OCI-LY7 (cell line): ENCODE results near the gene LRP2. TPM values are rescaled to one million over a fixed set of nuclear protein-coding genes. Genes with fewer than 3 reads are reported as not detected.
"Not testable (repeated sequence)": the region's sequence is repeated elsewhere in the genome, so short reads cannot be mapped to it uniquely, and the experiment has no call there.

Source experiments
- BruUV-seq: library from RNA; stranded (reverse); fragments of 400-500 nt; replicated peaks from 2 replicates; lab custom pipeline; 2021; lab: Mats Ljungman, UMichigan
- CTCF ChIA-PET: fragments of 300-600 bp; sonication (Branson Sonifier 250); formaldehyde crosslinking; loops from one replicate; lab custom pipeline; 2022; ENCODE audit warnings: antibody characterized with exemption; ENCODE audit not compliant: unreplicated experiment; lab: Charles Lee
- POLR2A ChIA-PET: fragments of 300-600 bp; sonication (Branson Sonifier 250); formaldehyde crosslinking; loops from one replicate; lab custom pipeline; 2022; ENCODE audit warnings: antibody characterized with exemption; lab: Charles Lee
- DNase-seq: peaks from one replicate; pipeline ENCODE4 v3.0.0-alpha.2; 2015; ENCODE audit warnings: low spot score
- H2AFZ ChIP-seq: fragments of 200-600 bp; sonication (generic), shearing (Covaris generic); 2 replicates; pipeline ENCODE4 v1.6.1; 2014; ENCODE audit warnings: mild to moderate bottlenecking, antibody characterized with exemption, low read length, moderate library complexity
- H3K27ac ChIP-seq: fragments of 200-600 bp; sonication (generic); 2 replicates; pipeline ENCODE4 v1.5.1; 2014; ENCODE audit warnings: mixed run types, low read depth, mild to moderate bottlenecking, moderate library complexity, low read length, inconsistent platforms; ENCODE audit not compliant: poor library complexity, severe bottlenecking
- H3K36me3 ChIP-seq: fragments of 200-600 bp; sonication (generic); 2 replicates; pipeline ENCODE4 v1.6.1; 2014; ENCODE audit warnings: mild to moderate bottlenecking, antibody characterized with exemption, low read length, moderate library complexity, mixed read lengths; ENCODE audit not compliant: insufficient read depth
- H3K4me1 ChIP-seq: fragments of 200-600 bp; sonication (generic); 2 replicates; pipeline ENCODE4 v1.5.1; 2014; ENCODE audit warnings: mild to moderate bottlenecking, low read length; ENCODE audit not compliant: insufficient read depth, poor library complexity, severe bottlenecking
- H3K4me2 ChIP-seq: fragments of 200-600 bp; sonication (generic); 2 replicates; pipeline ENCODE4 v1.6.1; 2014; ENCODE audit warnings: mild to moderate bottlenecking, low read length
- H3K4me3 ChIP-seq: fragments of 200-600 bp; sonication (generic); 2 replicates; pipeline ENCODE4 v1.5.1; 2014; ENCODE audit warnings: mild to moderate bottlenecking, low read depth, low read length; ENCODE audit not compliant: poor library complexity, severe bottlenecking
- H3K79me2 ChIP-seq: fragments of 200-600 bp; sonication (generic); 2 replicates; pipeline ENCODE4 v1.6.1; 2016; ENCODE audit warnings: low read depth, mild to moderate bottlenecking, low read length, moderate library complexity, mixed read lengths; ENCODE audit not compliant: insufficient read depth
- H3K9me2 ChIP-seq: fragments of 200-600 bp; sonication (generic); 2 replicates; pipeline ENCODE4 v1.6.1; 2016; ENCODE audit warnings: mild to moderate bottlenecking, low read length, mixed read lengths; ENCODE audit not compliant: insufficient read depth
- H3K9me3 ChIP-seq: fragments of 200-600 bp; sonication (generic); 2 replicates; pipeline ENCODE4 v1.6.1; 2014; ENCODE audit warnings: mild to moderate bottlenecking, mixed run types, low read length, mixed read lengths
- H4K20me1 ChIP-seq: fragments of 200-600 bp; sonication (generic); 2 replicates; pipeline ENCODE4 v1.6.1; 2014; ENCODE audit warnings: mild to moderate bottlenecking, antibody characterized with exemption, low read length, moderate library complexity, mixed read lengths; ENCODE audit not compliant: insufficient read depth
- EZH2phosphoT487 ChIP-seq: fragments of 200-600 bp; sonication (generic); IDR thresholded peaks from 2 replicates; pipeline ENCODE4 v1.6.1; 2018; ENCODE audit warnings: low read depth, borderline replicate concordance, mild to moderate bottlenecking, mixed run types, antibody characterized with exemption, low read length, moderate library complexity, mixed read lengths
- intact Hi-C: fragments of 100-400 bp; cut with micrococcal nuclease; formaldehyde crosslinking; loops from one replicate; pipeline ENCODE4 v1.10.0; 2022; ENCODE audit not compliant: unreplicated experiment
- total RNA-seq, 2 experiments: library from RNA; depleted of rRNA in 1 of 2; stranded (reverse); fragments of >200 nt in 1 of 2; shearing (Covaris generic) in 1 of 2; gene quantifications; 2 replicates each; pipeline ENCODE4 v1.2.3, GENCODE V29; 2014 to 2022
- TF ChIP-seq, protein P1 (sequence below): fragments of 200-600 bp; sonication (generic); conservative IDR thresholded peaks from 2 replicates; pipeline ENCODE4 v1.5.1; 2014; ENCODE audit warnings: mild to moderate bottlenecking, antibody characterized with exemption, low read length, moderate library complexity, mixed read lengths

LRP2 gene
- total RNA-seq, 2 experiments from 2014 or later = 0.89 TPM; not detected in 1

DNA sequence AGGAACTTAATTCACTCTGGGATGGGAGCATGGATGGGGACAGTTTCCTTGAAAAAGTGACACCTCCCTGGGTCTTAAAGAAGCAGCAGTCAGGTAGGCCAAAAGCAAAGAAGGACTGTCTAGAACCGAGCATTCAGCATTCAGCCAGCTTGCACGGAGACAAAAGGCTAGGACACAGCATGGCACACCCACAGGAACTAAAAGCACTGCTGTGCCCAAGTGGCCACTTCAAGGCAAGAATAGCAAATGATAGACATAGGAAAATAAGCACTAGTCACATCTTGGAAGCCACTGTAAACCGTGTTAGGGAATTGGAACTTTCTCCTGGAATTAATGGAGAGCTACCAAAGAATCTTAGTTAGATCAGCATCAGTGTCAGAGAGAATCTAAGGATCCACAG lies 47.0 kb downstream of the LRP2 start:
- H3K4me1 ChIP-seq = no peaks in the 10 kb centered on the region
- H3K27ac ChIP-seq = no peak overlapping the region
- ChIA-PET CTCF (no interaction called here), POLR2A (no interaction called here)
- no peak overlapping the region for H2AFZ ChIP-seq
- H4K20me1 ChIP-seq = no peaks in the 10 kb centered on the region
- intact Hi-C loops = no loop called here
- H3K36me3 ChIP-seq = no peaks in the 10 kb centered on the region
- H3K9me3 ChIP-seq = no peaks in the 10 kb centered on the region
- no TSS peak for BruUV-seq
- H3K9me2 ChIP-seq = no peaks in the 10 kb centered on the region
- H3K79me2 ChIP-seq = no peaks in the 10 kb centered on the region
- no peak for DNase-seq
- TF ChIP-seq, protein P1, sequence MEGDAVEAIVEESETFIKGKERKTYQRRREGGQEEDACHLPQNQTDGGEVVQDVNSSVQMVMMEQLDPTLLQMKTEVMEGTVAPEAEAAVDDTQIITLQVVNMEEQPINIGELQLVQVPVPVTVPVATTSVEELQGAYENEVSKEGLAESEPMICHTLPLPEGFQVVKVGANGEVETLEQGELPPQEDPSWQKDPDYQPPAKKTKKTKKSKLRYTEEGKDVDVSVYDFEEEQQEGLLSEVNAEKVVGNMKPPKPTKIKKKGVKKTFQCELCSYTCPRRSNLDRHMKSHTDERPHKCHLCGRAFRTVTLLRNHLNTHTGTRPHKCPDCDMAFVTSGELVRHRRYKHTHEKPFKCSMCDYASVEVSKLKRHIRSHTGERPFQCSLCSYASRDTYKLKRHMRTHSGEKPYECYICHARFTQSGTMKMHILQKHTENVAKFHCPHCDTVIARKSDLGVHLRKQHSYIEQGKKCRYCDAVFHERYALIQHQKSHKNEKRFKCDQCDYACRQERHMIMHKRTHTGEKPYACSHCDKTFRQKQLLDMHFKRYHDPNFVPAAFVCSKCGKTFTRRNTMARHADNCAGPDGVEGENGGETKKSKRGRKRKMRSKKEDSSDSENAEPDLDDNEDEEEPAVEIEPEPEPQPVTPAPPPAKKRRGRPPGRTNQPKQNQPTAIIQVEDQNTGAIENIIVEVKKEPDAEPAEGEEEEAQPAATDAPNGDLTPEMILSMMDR = no peak
- no peak for TF ChIP-seq EZH2phosphoT487
- no peak overlapping the region for H3K4me2 ChIP-seq
- no peak overlapping the region for H3K4me3 ChIP-seq

GRCh38 chr2:169308349-169308748 lies 54.0 kb downstream of the LRP2 start:
- H3K79me2 ChIP-seq, intact Hi-C loops, H3K4me2 ChIP-seq, H3K36me3 ChIP-seq, H3K4me3 ChIP-seq, CTCF ChIA-PET, DNase-seq, H3K4me1 ChIP-seq, H4K20me1 ChIP-seq, BruUV-seq, H3K9me2 ChIP-seq, H3K27ac ChIP-seq, POLR2A ChIA-PET, H2AFZ ChIP-seq, H3K9me3 ChIP-seq: not testable (repeated sequence)

- POLR2A ChIA-PET = interaction anchor here (0.5 kb wide), 1 partner anchor 816 kb away, joined by 3 read pairs; no protein-coding TSS in a partner anchor
- H3K27ac ChIP-seq, intact Hi-C loops, BruUV-seq, H3K4me2 ChIP-seq, H3K9me2 ChIP-seq, CTCF ChIA-PET, H3K4me3 ChIP-seq, H3K9me3 ChIP-seq, H3K36me3 ChIP-seq, H2AFZ ChIP-seq, DNase-seq, H3K79me2 ChIP-seq, H4K20me1 ChIP-seq, H3K4me1 ChIP-seq: not testable (repeated sequence)
Observed at GRCh38 chr2:169304689-169305088, 57.6 kb downstream of the LRP2 start.
